Melanocyte of skin (primary cell): ENCODE data around the gene VAMP5. TPM values are rescaled to one million over a fixed set of nuclear protein-coding genes. Genes with fewer than 3 reads are reported as not detected.

Experiments
- small RNA-seq, 2 donors: library from RNA; depleted of rRNA; stranded (forward); fragments of <200 nt; gene quantifications; one replicate each; pipeline ENCODE3, GENCODE V24; 2012
- total RNA-seq, 2 donors: library from RNA; depleted of rRNA; stranded (reverse); fragments of >200 nt; gene quantifications; 2 replicates each; pipeline ENCODE4 v1.2.3, GENCODE V29; 2012

VAMP5 gene, protein sequence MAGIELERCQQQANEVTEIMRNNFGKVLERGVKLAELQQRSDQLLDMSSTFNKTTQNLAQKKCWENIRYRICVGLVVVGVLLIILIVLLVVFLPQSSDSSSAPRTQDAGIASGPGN
- total RNA-seq, result 10 to 100 TPM; 10.7 to 11.0 TPM

GRCh38 chr2:85584354-85584856 is at the start of gene VAMP5:
TSS of gene VAMP5 (plus strand) at chr2:85584431. CDS start at chr2:85584491, 60 bp downstream.

DNA sequence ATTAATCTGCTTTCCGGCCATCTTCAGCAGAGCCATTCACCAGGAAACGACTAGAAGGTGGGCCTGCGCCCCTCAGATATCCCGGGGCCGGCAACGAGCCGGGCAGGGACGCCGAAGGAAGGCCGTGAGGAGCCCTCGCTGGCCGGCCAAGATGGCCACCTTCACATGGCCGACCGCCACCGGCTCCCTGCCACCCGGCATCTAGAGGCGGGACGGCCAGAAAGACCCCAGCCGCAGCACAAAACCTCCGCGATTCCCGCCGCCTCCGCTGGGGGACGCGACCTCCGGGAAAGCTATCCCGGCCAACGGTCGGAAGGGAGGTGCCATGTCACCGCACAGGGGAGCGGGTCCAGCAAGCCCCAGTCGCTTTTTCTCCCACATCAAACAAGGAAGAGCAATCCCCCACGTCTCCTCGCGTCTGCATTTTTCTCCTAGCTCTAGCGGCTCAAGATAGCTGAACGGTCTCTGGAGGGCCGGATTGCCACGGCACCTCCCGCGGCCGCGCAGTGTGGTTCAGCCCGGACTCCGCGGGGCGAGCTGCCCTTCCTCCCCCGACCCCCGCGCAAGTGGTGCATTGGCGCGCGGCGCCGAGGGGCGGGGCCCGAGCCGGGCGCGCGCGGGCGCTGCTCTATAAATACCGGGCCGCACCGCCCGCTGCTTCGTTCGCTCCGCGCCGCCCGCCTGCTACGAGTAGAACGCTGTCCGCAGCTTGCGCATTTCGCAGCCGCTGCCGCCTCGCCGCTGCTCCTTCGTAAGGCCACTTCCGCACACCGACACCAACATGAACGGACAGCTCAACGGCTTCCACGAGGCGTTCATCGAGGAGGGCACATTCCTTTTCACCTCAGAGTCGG is 45.5 kb upstream of the VAMP5 start, which contains the start of gene MAT2A:
Gene MAT2A, plus strand, starts transcription at position 662 of the 854 bp plus-strand sequence. Its CDS starts 120 bp downstream, at position 782.

DNA sequence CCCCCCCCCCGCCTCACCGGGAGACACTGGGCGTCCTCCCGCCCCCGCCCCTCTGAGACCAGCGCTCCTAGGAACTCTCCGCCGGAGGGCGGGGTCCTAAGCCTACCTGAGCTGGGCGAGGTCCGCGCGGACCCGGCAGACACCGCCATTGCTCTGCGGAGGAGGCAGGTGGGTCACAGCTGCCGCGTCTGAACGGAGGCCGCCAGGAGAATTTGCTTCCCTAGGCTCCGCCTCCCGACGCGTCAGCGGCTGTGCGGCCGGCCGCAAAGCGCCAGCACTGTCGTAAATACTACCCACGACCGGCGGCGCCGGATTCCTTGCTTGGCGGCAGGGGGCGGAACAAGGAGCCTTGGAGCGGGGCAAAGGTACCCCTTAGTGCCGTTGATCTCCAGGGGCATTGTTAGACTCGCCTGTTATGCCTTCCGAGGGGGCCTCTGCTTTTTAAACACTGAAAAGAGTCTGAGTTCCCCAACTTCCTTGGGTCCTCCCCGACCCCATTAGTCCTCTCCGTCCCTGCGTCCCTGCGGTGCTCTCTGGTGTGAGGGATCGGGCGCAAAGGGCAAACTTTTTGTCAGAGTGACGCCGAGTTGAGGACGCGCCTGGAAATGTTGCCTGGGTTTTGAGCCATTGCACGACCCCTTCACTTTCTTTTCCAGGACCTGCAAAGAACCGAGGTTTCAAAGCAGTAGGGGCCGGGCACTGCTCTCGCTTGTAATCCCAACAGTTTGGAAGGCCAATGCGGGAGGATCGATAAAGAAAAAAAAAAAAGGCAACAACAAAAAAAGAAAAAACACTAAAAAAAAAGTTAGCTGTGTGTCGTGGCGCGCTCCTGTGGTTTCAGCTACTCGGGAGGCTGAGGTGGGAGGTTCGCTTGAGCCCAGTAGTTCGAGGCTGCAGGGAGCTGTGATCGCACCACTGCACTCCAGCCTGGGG is 22.7 kb upstream of the VAMP5 start, which contains the start of gene GGCX:
Gene GGCX, minus strand, starts transcription at position 214 of the 933 bp plus-strand sequence. Its CDS starts 65 bp downstream, at position 149.

GRCh38 chr2:85577386-85578242 is 6.6 kb upstream of the VAMP5 start, which contains the start of gene VAMP8:
TSS of gene VAMP8 (plus strand) at chr2:85577586. CDS start at chr2:85577647, 61 bp downstream.

DNA sequence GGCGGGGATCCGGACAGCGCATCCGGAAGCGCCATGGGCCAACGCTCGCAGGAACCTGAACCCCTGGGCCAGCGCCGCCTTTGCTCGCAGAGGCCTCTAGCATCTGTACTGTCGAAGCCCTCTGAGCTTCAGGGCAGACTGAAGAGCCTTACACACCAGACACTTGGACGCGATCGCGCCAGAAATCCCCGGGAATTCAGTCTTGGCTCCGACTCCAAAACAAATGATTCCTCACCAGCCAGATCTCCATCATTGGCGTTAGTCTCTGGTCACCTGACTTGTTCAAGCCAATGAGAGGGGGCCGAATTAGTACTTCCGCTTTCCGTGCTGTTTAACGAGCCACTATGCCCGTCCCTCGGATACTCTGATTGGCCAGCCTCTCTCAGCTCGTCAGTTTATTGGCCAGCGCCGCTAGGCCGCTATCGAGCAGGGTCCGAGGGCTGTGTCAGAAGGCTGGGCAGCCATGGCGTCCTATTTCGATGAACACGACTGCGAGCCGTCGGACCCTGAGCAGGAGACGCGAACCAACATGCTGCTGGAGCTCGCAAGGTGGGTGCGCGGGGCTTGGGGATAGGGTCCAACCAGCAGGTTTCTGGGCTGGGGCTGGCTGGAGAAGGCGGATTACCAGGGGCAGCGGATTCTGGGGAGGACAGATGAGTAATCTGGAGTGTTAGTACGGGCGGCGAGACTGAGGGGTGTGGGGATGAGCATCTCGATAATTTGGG is 11.2 kb downstream of the VAMP5 start, which contains the start of gene RNF181:
Gene RNF181, plus strand, starts transcription at position 445 of the 725 bp plus-strand sequence. Its CDS starts 19 bp downstream, at position 464.

GRCh38 chr2:85602476-85603234 is 18.4 kb downstream of the VAMP5 start, which contains the start of gene TMEM150A:
TSS of gene TMEM150A (minus strand) at chr2:85602698. CDS start at chr2:85601948, 750 bp downstream.

DNA sequence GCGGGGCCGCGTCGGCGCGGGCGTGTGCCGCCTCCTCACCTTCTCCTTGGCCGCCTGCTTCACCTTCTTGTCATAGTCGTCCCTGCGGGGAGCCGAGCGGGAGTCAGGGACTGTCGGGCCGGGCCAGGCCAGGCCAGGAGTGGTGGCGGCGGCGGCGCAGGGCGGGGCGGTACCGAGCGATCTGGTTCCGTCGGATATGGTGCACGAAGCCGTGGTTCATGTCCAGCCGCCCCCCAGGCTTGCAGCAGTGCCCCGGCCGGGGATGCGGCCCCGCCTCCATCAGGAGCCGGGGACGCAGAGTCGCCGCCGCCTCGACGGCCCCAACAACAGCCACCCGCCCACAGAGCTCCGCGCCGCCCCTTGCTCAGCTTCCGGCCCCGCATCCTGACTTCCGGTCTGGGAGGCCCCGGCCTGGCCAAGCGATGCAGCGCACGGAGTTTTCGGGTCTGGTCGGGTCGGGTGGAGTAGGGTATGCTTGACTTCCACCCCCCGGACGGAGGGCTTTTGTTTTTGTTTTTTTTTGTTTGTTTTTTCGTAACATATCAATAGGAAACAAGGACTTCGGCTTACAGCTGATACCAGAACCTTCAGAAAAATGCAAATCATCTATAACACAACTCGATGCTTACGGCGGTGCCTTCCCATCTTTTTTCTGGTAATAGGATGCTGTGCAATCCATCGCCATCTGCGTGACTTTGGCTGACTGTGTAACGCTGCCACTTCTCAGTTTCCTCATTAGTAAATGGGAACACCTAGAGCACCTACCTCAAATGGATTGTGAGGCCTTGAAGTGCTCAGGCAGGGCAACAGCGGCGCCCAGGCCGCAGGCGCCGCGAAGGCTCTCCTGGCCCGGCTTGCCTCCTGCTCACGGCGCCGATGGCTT is 27.7 kb downstream of the VAMP5 start, which contains the start of gene C2orf68:
Gene C2orf68, minus strand, starts transcription at position 362 of the 883 bp plus-strand sequence. Its CDS starts 82 bp downstream, at position 280.

Small RNA genes within 50 kb of the gene (small RNA-seq; reads per million reads assigned to genes)
- 0 reads per million in 2 donors for gene RN7SL126P

Other genes with a start within 250 kb of the VAMP5 start
- gene RETSAT, start 229.9 kb upstream of the VAMP5 start, total RNA-seq, result 100 to 1,000 TPM; 126 to 130 TPM
- gene ELMOD3, start 229.7 kb upstream of the VAMP5 start, total RNA-seq, result 10 to 100 TPM; 21.3 to 22.0 TPM
- 10 to 100 TPM; 16.2 to 37.0 TPM for gene CAPG, start 174.1 kb upstream of the VAMP5 start, total RNA-seq
- 1 to 10 TPM in 1 of 2 donors, under 1 TPM in 1; 0.33 to 1.4 TPM for gene SH2D6, start 165.7 kb upstream of the VAMP5 start, total RNA-seq
- gene MAT2A, start 45.3 kb upstream of the VAMP5 start, total RNA-seq, result 100 to 1,000 TPM in 1 of 2 donors, 10 to 100 TPM in 1; 74.7 to 258 TPM
- gene GGCX, start 22.9 kb upstream of the VAMP5 start, total RNA-seq, result 10 to 100 TPM; 29.9 to 47.0 TPM
- gene VAMP8, start 6.8 kb upstream of the VAMP5 start, total RNA-seq, result 10 to 100 TPM; 12.0 to 27.6 TPM
- 100 to 1,000 TPM; 151 to 162 TPM for gene RNF181, start 11.3 kb downstream of the VAMP5 start, total RNA-seq
- 1 to 10 TPM; 8.0 to 8.9 TPM for gene TMEM150A, start 18.3 kb downstream of the VAMP5 start, total RNA-seq
- gene C2orf68, start 27.6 kb downstream of the VAMP5 start, total RNA-seq, result 10 to 100 TPM; 13.3 to 16.9 TPM
- 10 to 100 TPM; 41.0 to 60.9 TPM for gene USP39, start 31.8 kb downstream of the VAMP5 start, total RNA-seq
- gene SFTPB, start 83.8 kb downstream of the VAMP5 start, total RNA-seq, result not detected
- gene GNLY, start 109.9 kb downstream of the VAMP5 start, total RNA-seq, result not detected
- 1 to 10 TPM; 2.4 to 9.0 TPM for gene ATOH8, start 169.6 kb downstream of the VAMP5 start, total RNA-seq